Endothelial cell (in vitro differentiated cells): ENCODE data around the gene MET. TPM values are rescaled to one million over a fixed set of nuclear protein-coding genes. Genes with fewer than 3 reads are reported as not detected.

Experiments
- DNase-seq: peaks from one replicate; pipeline ENCODE4 v3.0.0; 2021; ENCODE audit warnings: low spot score
- H3K27ac Mint-ChIP-seq: one replicate; pipeline ENCODE4 v1.8.0; 2021; ENCODE audit warnings: mixed read lengths, inconsistent platforms; ENCODE audit not compliant: unreplicated experiment
- H3K27me3 Mint-ChIP-seq: one replicate; pipeline ENCODE4 v1.8.0; 2021; ENCODE audit warnings: mild to moderate bottlenecking, moderate library complexity, mixed read lengths, inconsistent platforms; ENCODE audit not compliant: unreplicated experiment
- H3K36me3 Mint-ChIP-seq: one replicate; pipeline ENCODE4 v1.8.0; 2021; ENCODE audit warnings: mild to moderate bottlenecking, low read depth, mixed read lengths, inconsistent platforms; ENCODE audit not compliant: unreplicated experiment
- H3K4me1 Mint-ChIP-seq: one replicate; pipeline ENCODE4 v1.8.0; 2021; ENCODE audit warnings: mild to moderate bottlenecking, mixed read lengths, inconsistent platforms; ENCODE audit not compliant: unreplicated experiment
- H3K4me3 Mint-ChIP-seq: one replicate; pipeline ENCODE4 v1.8.0; 2021; ENCODE audit warnings: mild to moderate bottlenecking, mixed read lengths, inconsistent platforms; ENCODE audit not compliant: unreplicated experiment
- H3K9me3 Mint-ChIP-seq: one replicate; pipeline ENCODE4 v1.8.0; 2021; ENCODE audit warnings: mixed read lengths, inconsistent platforms; ENCODE audit not compliant: unreplicated experiment
- CTCF ChIP-seq: fragments of 200-600 bp; sonication (generic); IDR thresholded peaks from one replicate; pipeline ENCODE4 v1.5.0; 2021; ENCODE audit warnings: antibody characterized with exemption; ENCODE audit not compliant: unreplicated experiment
- total RNA-seq: library from RNA; stranded (reverse); fragmentation: NEBNext Ultra II Directional; extraction: Animal tissue kit (Norgen Biotek cat#: 25700); gene quantifications from one replicate; pipeline ENCODE4 v1.2.1, GENCODE V29; 2021; ENCODE audit not compliant: unreplicated experiment

The MET gene
- total RNA-seq, 1 donor from 2014 or later: 35.1 TPM

- Mint-ChIP-seq H3K9me3 (no peaks in the 10 kb centered on the region), H3K27me3 (peaks cover 5% of the 10 kb centered on the region), H3K36me3 (no peaks in the 10 kb centered on the region), H3K27ac (no peak overlapping the region), H3K4me1 (peaks cover 39% of the 10 kb centered on the region), H3K4me3 (peak overlapping the region; percentile 95)
- TF ChIP-seq CTCF: no peak
- no peak for DNase-seq
Measured at GRCh38 chr7:116672596-116673456, 830 bp downstream of the MET start.

GRCh38 chr7:116673457-116673865 is 1.5 kb downstream of the MET start:
- Mint-ChIP-seq H3K27me3 (peaks cover 5% of the 10 kb centered on the region), H3K36me3 (no peaks in the 10 kb centered on the region), H3K27ac (no peak overlapping the region), H3K9me3 (no peaks in the 10 kb centered on the region), H3K4me3 (peak overlapping the region; percentile 95), H3K4me1 (peaks cover 41% of the 10 kb centered on the region)
- no peak for DNase-seq
- no peak for TF ChIP-seq CTCF

GRCh38 chr7:116674508-116675173 is 2.6 kb downstream of the MET start:
- Mint-ChIP-seq H3K27me3 (peaks cover 5% of the 10 kb centered on the region), H3K27ac (peak overlapping the region; percentile 16), H3K36me3 (no peaks in the 10 kb centered on the region), H3K9me3 (no peaks in the 10 kb centered on the region), H3K4me1 (peaks cover 44% of the 10 kb centered on the region), H3K4me3 (peak overlapping the region; percentile 12)
- DNase-seq: no peak
- TF ChIP-seq CTCF: no peak

- TF ChIP-seq CTCF: no peak
- Mint-ChIP-seq H3K4me3 (no peak overlapping the region), H3K9me3 (no peaks in the 10 kb centered on the region), H3K27me3 (peaks cover 5% of the 10 kb centered on the region), H3K4me1 (peaks cover 43% of the 10 kb centered on the region), H3K27ac (no peak overlapping the region), H3K36me3 (no peaks in the 10 kb centered on the region)
- DNase-seq: no peak
Measured at GRCh38 chr7:116675812-116676355, 3.9 kb downstream of the MET start.

- no peak for TF ChIP-seq CTCF
- Mint-ChIP-seq H3K4me3 (no peak overlapping the region), H3K36me3 (no peaks in the 10 kb centered on the region), H3K27me3 (peaks cover 2% of the 10 kb centered on the region), H3K27ac (no peak overlapping the region), H3K4me1 (peaks cover 34% of the 10 kb centered on the region), H3K9me3 (no peaks in the 10 kb centered on the region)
- no peak for DNase-seq
Measured at GRCh38 chr7:116678780-116679179, 6.8 kb downstream of the MET start.
